ENCODE data around the gene DIP2C.

The DIP2C gene

DNA sequence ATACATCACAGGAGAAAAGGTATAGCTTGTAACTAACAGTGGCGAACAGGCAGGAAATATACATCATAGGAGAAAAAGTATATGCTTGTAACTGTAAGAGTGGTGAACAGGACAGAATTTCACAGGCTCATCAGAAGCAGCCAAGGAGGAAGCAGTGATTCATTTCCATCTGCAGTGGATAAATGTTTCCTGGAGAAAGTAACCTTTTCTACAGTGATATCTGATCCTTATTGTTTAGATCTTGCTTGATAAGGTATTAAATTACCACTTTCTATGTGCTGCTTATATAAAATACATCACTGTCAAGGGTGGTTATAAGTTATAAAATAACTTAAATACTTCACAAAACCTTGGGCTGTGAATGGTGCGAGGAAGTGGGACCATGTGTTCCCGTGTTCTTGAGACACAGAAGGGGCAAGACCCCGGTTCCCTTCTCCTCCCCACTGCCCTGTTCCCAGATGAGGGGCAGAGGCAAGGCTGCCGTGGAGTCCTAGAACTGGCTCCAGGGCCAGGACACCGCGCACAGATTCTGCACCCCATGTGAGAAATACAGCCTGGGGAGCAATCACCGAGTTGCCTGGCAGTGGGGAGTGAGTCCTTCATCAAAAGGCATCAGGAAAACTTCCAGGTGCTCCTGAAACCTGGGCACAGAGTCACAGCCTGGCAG, 135.2 kb downstream of the DIP2C start:
- no peak for DNase-seq
- Histone ChIP-seq H3K36me3 (ENCODE audit: control insufficient read depth in 1 of 2, insufficient read depth in 2 of 2, low read length in 2 of 2) (no peaks in the 10 kb centered on the region), H2AFZ (ENCODE audit: insufficient read depth, low read length, poor library complexity) (no peak overlapping the region), H2BK12ac (ENCODE audit: low read length) (no peak overlapping the region), H3K4me3 (ENCODE audit: low read depth, low read length) (no peak overlapping the region), H3K79me2 (ENCODE audit: control insufficient read depth, insufficient read depth, low read length, poor library complexity) (peaks cover 2% of the 10 kb centered on the region), H3K27me3 (ENCODE audit: insufficient read depth, low read length) (no peaks in the 10 kb centered on the region), H3K18ac (ENCODE audit: low read length) (no peak overlapping the region), H2BK5ac (ENCODE audit: low read depth, low read length, poor library complexity) (no peak overlapping the region), H4K12ac (ENCODE audit: low read depth, low read length) (no peak overlapping the region), H3K4me2 (ENCODE audit: low read length) (no peak overlapping the region), H4K91ac (ENCODE audit: low read depth, low read length) (no peak overlapping the region), H3K27ac (ENCODE audit: low read depth, low read length) (no peak overlapping the region), H2BK120ac (ENCODE audit: insufficient read depth, low read length, poor library complexity) (no peak overlapping the region), H3K4ac (ENCODE audit: low read depth, low read length) (no peak overlapping the region), H2AK5ac (ENCODE audit: low read length) (no peak overlapping the region), H4K8ac (ENCODE audit: low read depth, low read length) (no peak overlapping the region), H3K79me1 (ENCODE audit: low read length) (peaks cover 8% of the 10 kb centered on the region), H3K23ac (ENCODE audit: low read length) (no peak overlapping the region), H3K9me3 (ENCODE audit: insufficient read depth, low read depth, low read length) (no peaks in the 10 kb centered on the region), H3K14ac (ENCODE audit: low read length) (no peak overlapping the region), H3K9ac (ENCODE audit: low read length) (no peak overlapping the region), H3K4me1 (ENCODE audit: control insufficient read depth in 1 of 2, insufficient read depth in 2 of 2, low read length in 2 of 2) (peaks cover 17 to 21% of the 10 kb centered on the region in 2 experiments)
- WGBS (ENCODE audit: extremely low coverage, insufficient coverage, insufficient read length), result no CpG with 5 or more reads among the region's 8 CpGs

DNA sequence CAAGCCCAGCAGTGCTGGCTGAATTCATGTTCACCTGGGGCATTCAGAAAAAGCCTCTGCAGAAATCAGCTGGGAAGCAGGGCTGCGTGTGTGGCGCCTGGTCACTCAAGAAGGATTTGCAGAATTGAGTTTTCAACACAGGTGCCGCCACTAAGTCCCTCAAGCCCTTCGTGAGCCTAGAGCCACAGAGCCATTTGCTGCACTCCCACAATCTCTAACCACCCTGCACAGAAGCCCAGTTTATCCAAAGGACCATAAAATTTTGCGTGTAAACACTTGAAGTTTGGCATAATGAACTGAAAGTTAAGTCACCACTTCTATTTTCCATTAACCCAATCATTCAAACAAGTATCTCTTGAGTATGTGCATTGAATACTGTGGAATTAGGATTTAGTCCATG, 136.2 kb downstream of the DIP2C start:
- Histone ChIP-seq H3K27me3 (ENCODE audit: insufficient read depth, low read length) (no peaks in the 10 kb centered on the region), H3K79me1 (ENCODE audit: low read length) (peaks cover 7% of the 10 kb centered on the region), H4K91ac (ENCODE audit: low read depth, low read length) (no peak overlapping the region), H4K12ac (ENCODE audit: low read depth, low read length) (no peak overlapping the region), H3K9me3 (ENCODE audit: insufficient read depth, low read depth, low read length) (no peaks in the 10 kb centered on the region), H4K8ac (ENCODE audit: low read depth, low read length) (no peak overlapping the region), H3K79me2 (ENCODE audit: control insufficient read depth, insufficient read depth, low read length, poor library complexity) (peaks cover 2% of the 10 kb centered on the region), H3K4ac (ENCODE audit: low read depth, low read length) (no peak overlapping the region), H2AK5ac (ENCODE audit: low read length) (no peak overlapping the region), H3K27ac (ENCODE audit: low read depth, low read length) (no peak overlapping the region), H3K9ac (ENCODE audit: low read length) (no peak overlapping the region), H3K14ac (ENCODE audit: low read length) (no peak overlapping the region), H3K4me3 (ENCODE audit: low read depth, low read length) (no peak overlapping the region), H3K18ac (ENCODE audit: low read length) (no peak overlapping the region), H3K4me1 (ENCODE audit: control insufficient read depth in 1 of 2, insufficient read depth in 2 of 2, low read length in 2 of 2) (peaks cover 12 to 16% of the 10 kb centered on the region in 2 experiments), H3K36me3 (ENCODE audit: control insufficient read depth in 1 of 2, insufficient read depth in 2 of 2, low read length in 2 of 2) (no peaks in the 10 kb centered on the region), H3K23ac (ENCODE audit: low read length) (no peak overlapping the region), H3K4me2 (ENCODE audit: low read length) (no peak overlapping the region), H2BK120ac (ENCODE audit: insufficient read depth, low read length, poor library complexity) (no peak overlapping the region), H2BK12ac (ENCODE audit: low read length) (no peak overlapping the region), H2BK5ac (ENCODE audit: low read depth, low read length, poor library complexity) (no peak overlapping the region), H2AFZ (ENCODE audit: insufficient read depth, low read length, poor library complexity) (no peak overlapping the region)
- no peak for DNase-seq
- no CpG with 5 or more reads among the region's 5 CpGs for WGBS (ENCODE audit: extremely low coverage, insufficient coverage, insufficient read length)

- Histone ChIP-seq H3K9me3 (ENCODE audit: insufficient read depth, low read depth, low read length) (no peaks in the 10 kb centered on the region), H3K14ac (ENCODE audit: low read length) (no peak overlapping the region), H3K4me3 (ENCODE audit: low read depth, low read length) (no peak overlapping the region), H4K12ac (ENCODE audit: low read depth, low read length) (no peak overlapping the region), H2AFZ (ENCODE audit: insufficient read depth, low read length, poor library complexity) (no peak overlapping the region), H3K4me1 (ENCODE audit: control insufficient read depth in 1 of 2, insufficient read depth in 2 of 2, low read length in 2 of 2) (peaks cover 15 to 18% of the 10 kb centered on the region in 2 experiments), H2BK12ac (ENCODE audit: low read length) (no peak overlapping the region), H4K8ac (ENCODE audit: low read depth, low read length) (no peak overlapping the region), H3K4me2 (ENCODE audit: low read length) (no peak overlapping the region), H4K91ac (ENCODE audit: low read depth, low read length) (no peak overlapping the region), H2BK5ac (ENCODE audit: low read depth, low read length, poor library complexity) (no peak overlapping the region), H3K27me3 (ENCODE audit: insufficient read depth, low read length) (no peaks in the 10 kb centered on the region), H3K9ac (ENCODE audit: low read length) (no peak overlapping the region), H3K4ac (ENCODE audit: low read depth, low read length) (no peak overlapping the region), H2AK5ac (ENCODE audit: low read length) (no peak overlapping the region), H3K18ac (ENCODE audit: low read length) (no peak overlapping the region), H3K36me3 (ENCODE audit: control insufficient read depth in 1 of 2, insufficient read depth in 2 of 2, low read length in 2 of 2) (no peaks in the 10 kb centered on the region), H3K79me1 (ENCODE audit: low read length) (peaks cover 10% of the 10 kb centered on the region), H3K79me2 (ENCODE audit: control insufficient read depth, insufficient read depth, low read length, poor library complexity) (peaks cover 2% of the 10 kb centered on the region), H3K27ac (ENCODE audit: low read depth, low read length) (no peak overlapping the region), H2BK120ac (ENCODE audit: insufficient read depth, low read length, poor library complexity) (no peak overlapping the region), H3K23ac (ENCODE audit: low read length) (no peak overlapping the region)
- DNase-seq, result no peak
- no CpG with 5 or more reads among the region's 8 CpGs for WGBS (ENCODE audit: extremely low coverage, insufficient coverage, insufficient read length)
Observed at GRCh38 chr10:552679-553078, 136.8 kb downstream of the DIP2C start.

GRCh38 chr10:551373-552252, 137.9 kb downstream of the DIP2C start:
- no peak overlapping the region for H3K4me3 ChIP-seq (ENCODE audit: low read depth, low read length)
- H3K4me1 ChIP-seq (ENCODE audit: control insufficient read depth in 1 of 2, insufficient read depth in 2 of 2, low read length in 2 of 2), result peaks cover 17 to 20% of the 10 kb centered on the region in 2 experiments
- H3K4ac ChIP-seq (ENCODE audit: low read depth, low read length), result no peak overlapping the region
- no peak overlapping the region for H3K18ac ChIP-seq (ENCODE audit: low read length)
- no peaks in the 10 kb centered on the region for H3K9me3 ChIP-seq (ENCODE audit: insufficient read depth, low read depth, low read length)
- no peak overlapping the region for H2BK120ac ChIP-seq (ENCODE audit: insufficient read depth, low read length, poor library complexity)
- no peak overlapping the region for H2AK5ac ChIP-seq (ENCODE audit: low read length)
- H2BK5ac ChIP-seq (ENCODE audit: low read depth, low read length, poor library complexity), result no peak overlapping the region
- no peak for DNase-seq
- H4K8ac ChIP-seq (ENCODE audit: low read depth, low read length), result no peak overlapping the region
- H2AFZ ChIP-seq (ENCODE audit: insufficient read depth, low read length, poor library complexity), result no peak overlapping the region
- WGBS (ENCODE audit: extremely low coverage, insufficient coverage, insufficient read length), result no CpG with 5 or more reads among the region's 19 CpGs
- peaks cover 4% of the 10 kb centered on the region for H3K79me2 ChIP-seq (ENCODE audit: control insufficient read depth, insufficient read depth, low read length, poor library complexity)
- H3K9ac ChIP-seq (ENCODE audit: low read length), result no peak overlapping the region
- peaks cover 15% of the 10 kb centered on the region for H3K79me1 ChIP-seq (ENCODE audit: low read length)
- H3K4me2 ChIP-seq (ENCODE audit: low read length), result no peak overlapping the region
- no peak overlapping the region for H2BK12ac ChIP-seq (ENCODE audit: low read length)
- no peak overlapping the region for H3K27ac ChIP-seq (ENCODE audit: low read depth, low read length)
- no peaks in the 10 kb centered on the region for H3K27me3 ChIP-seq (ENCODE audit: insufficient read depth, low read length)
- H4K91ac ChIP-seq (ENCODE audit: low read depth, low read length), result no peak overlapping the region
- no peak overlapping the region for H4K12ac ChIP-seq (ENCODE audit: low read depth, low read length)
- no peak overlapping the region for H3K23ac ChIP-seq (ENCODE audit: low read length)
- H3K14ac ChIP-seq (ENCODE audit: low read length), result no peak overlapping the region
- H3K36me3 ChIP-seq (ENCODE audit: control insufficient read depth in 1 of 2, insufficient read depth in 2 of 2, low read length in 2 of 2), result no peaks in the 10 kb centered on the region

Data from trophoblast cell (in vitro differentiated cells and primary cell).